NCI-H2107 (cell line): ENCODE results near the gene LAMC3.
A peak's percentile ranks its signal among the peaks of the same experiment; 100 is the strongest.

Source experiments
- DNase-seq: peaks from one replicate; lab custom pipeline; 2025; lab: John Stamatoyannopoulos, UW

LAMC3 gene

DNA sequence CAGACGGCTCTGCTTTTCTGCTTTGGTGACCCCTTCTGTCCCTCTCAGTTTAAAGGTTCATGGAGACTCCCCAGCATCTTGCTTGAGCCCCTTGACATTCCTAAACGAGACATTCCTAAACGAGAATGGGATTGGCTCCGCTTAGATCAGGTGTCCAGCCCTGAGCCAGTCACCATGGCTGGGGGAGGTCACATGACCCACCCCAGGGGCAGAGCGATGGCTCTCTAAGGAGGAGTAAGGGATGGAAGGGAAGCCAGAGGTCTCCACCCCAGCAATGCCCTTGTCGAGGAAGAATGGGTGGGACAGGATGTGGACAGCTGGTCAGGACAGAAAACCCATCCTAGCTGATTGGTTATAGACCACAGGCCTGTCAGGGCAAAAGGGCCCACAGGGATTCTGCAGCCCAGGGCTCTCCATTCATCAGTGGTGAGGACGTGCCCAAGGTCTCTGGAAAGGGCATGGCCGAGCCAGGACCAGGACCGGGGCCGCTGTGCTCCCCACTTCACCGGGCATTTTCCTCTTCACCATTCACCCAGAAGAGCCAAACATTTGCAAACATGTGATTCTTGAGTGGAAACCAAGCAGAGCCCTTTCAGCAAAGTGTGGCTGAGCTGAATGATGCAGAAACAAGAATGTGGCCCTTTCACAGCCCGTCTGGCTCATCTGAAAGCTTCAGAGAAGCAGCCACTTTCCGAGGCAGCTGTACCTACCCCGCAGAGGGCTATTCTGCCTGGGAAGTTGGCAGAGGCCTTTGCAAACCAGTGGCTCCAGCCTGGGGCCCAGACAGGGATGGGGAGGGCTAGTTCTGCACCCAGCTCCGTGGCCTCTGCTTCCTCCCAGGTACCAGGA is 67.6 kb downstream of the LAMC3 start:
- no peak for DNase-seq

DNA sequence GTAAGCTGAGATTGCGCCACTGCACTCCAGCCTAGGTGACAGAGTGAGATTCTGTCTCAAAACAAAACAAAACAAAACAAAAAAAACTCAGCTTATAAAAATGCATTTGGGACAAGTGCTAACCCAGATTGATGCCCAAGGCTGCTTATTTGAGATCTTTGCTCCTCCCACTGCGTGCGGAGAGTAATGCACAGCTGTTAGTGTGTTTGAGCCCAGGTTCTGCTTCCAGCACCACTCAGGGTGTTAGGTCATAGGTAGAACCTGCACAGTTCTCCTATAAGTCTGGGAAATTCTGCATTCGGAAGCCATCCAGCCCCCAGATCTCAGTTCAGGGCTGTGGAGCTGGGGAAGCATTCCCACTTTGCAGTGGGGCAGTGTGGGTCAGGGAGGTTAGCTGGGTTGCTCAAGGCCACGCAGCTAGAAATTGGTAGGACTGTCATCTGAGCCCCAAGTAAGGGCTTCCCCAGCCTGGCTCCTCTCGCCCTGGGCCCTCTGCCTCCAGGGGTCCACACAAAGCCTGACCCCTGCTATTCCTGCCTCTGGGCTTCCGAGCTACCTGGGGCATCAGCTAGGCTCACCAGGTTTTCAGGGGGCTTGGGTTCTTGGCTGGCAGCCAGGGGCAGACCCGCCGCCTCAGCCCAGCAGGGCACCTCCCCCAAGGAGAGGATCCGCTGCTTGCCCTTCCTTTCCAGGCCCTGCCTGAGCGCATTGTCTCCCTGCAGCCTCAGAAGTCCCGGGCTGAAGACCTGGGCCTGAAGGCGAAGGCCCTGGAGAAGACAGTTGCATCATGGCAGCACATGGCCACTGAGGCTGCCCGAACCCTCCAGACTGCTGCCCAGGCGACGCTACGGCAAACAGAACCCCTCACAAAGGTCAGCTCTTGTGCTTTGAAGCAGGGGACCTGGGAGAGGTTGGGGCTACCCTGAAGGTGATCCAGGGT is 69.7 kb downstream of the LAMC3 start:
- no peak for DNase-seq

DNA sequence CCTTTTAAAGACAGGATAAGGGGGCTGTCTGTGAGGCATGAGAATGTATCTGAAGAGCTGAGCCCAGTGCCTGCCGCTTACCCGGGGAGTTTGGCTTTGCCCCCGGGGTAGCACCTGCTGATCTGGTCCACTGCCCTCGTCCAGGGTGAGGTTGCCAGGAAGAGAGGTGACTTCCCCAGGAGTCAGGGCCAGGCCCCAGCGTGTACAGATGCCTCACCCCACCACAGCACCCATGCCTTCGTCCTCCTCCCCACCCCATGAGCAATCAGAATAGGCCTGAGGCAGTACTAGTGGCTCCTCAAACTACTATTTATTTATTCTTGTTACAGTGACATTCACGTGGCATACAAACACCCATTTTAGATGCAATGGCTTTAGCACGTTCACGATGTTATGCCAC is 71.6 kb downstream of the LAMC3 start:
- DNase-seq = no peak

DNA sequence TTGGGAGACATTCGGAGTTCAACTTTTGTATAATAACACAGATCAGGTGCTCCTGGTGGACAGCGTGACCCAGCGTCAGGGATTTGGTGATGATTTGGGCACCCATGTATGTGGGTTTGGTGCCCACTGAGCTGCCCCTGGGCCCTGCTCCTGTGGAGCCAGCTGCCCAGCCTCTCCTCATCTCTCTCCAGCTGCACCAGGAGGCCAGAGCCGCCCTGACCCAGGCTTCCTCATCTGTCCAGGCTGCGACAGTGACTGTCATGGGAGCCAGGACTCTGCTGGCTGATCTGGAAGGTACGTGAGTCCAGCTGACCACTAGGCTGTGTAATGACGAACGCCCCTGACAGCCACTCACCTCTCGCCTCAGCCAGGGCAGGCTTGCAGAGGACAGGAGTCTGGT is 72.9 kb downstream of the LAMC3 start:
- DNase-seq = no peak

GRCh38 chr9:131082774-131083512 is 74.0 kb downstream of the LAMC3 start:
- no peak for DNase-seq

- DNase-seq = no peak
Observed at GRCh38 chr9:131084661-131085369, 75.8 kb downstream of the LAMC3 start.

GRCh38 chr9:131085370-131086122 is 76.6 kb downstream of the LAMC3 start:
- no peak for DNase-seq

DNA sequence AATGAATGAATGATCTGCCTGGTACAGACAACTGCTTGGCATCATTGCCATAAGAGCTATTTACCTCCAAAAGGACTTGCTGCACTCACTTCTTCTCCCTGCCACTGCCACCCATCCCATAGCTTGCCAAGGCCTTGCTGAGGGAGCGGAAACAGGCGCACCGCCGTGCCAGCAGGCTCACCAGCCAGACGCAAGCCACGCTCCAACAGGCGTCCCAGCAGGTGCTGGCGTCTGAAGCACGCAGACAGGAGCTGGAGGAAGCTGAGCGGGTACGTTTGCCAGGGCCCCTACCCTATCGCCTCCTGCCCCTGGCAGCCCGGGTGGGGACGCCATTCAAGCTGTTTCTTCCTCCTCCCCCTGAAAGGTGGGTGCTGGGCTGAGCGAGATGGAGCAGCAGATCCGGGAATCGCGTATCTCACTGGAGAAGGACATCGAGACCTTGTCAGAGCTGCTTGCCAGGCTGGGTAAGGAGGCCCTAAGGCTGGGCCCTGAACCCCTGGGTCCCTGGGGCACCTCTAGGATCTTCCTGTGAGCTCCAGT is 78.5 kb downstream of the LAMC3 start:
- no peak for DNase-seq

- DNase-seq = no peak
Observed at GRCh38 chr9:131090025-131090787, 81.2 kb downstream of the LAMC3 start.

GRCh38 chr9:131091352-131091992 is 82.5 kb downstream of the LAMC3 start:
- no peak for DNase-seq

DNA sequence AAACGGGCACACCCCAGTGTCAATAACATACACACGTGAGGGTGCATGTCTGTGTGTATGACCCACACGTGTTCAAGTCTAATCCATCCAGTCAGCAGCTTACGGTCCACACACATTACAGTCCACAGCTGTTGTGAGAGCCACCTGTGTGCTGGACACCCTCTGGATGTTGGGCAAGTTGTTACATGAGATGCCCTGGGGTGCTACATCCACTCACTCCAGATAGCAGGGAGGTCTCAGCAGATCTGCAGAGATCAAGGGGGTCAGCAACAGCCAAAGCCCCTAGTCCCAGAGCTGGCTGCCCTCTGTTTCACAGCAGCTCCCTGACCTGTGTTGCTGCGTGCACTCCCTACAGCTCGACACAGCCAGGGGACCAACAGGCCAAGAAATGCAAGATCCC is 83.1 kb downstream of the LAMC3 start:
- no peak for DNase-seq

- no peak for DNase-seq
Observed at GRCh38 chr9:131092548-131093440, 83.8 kb downstream of the LAMC3 start.

DNA sequence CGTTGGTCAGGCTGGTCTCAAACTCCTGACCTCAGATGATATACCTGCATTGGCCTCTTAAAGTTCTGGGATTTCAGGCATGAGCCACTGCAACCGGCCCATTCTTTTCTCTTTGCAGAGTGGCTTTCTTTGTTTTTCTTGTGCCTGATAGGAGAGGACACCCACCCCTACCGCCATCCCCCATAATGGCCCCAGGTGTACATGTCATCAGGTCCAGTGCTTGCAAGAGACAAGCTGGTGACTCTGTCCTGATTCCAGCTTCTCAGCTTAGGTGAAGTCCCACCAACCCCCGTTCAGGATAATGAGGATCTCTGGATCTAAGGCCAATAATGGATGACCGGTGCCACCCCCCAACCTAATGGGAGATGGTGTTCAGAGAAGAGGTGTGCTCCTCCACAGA is 85.0 kb downstream of the LAMC3 start:
- no peak for DNase-seq

DNA sequence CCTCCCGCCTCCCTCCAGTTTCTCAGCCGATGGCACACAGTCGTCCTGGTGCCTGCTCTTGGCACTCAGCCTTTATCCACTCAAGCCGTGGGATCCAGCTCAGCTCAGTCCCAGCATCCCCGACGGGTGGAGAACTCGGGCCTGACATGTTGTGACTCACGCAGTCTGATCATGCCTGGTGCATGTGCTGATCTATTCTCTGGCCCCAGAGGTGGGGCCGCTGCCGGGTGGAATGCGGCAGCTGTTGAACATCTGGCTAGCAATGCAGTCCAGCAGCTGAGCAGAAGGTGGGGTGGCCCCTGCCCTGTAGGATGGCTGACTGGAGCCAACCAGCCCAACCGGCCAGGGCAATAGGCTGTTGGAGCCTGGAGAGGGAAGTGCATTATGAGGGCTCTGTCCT is 85.6 kb downstream of the LAMC3 start:
- no peak for DNase-seq

DNA sequence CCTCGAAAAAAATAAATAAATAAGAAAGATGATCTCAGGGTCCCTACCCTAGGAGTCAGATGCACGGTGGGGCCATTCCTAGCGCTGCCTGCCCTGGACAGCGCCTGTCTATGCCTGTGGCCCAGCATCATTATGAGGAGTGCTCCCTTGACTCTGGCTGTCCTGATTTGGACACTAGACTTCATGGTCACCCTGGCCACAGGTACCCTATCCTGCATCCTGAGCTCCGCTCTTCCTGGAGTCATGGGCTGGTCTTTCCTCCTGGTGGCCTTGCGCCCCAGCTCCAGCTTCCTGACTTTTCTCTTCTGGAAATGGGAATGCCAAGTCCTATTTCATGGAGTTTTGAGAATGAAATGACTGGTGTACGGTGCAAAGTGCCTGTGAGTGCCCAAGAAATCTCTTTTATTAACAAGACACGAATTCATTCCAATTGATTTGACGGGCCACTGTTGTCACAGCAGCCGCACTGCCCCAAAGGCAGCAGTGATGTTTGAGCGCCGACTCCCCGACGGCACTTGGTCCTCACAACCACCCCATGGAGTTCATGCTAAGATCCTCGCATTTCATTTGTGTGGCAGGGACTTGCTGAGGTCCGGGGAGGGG is 86.8 kb downstream of the LAMC3 start:
- DNase-seq = no peak

GRCh38 chr9:131096269-131097125 is 87.5 kb downstream of the LAMC3 start, which contains the start of gene AIF1L:
Gene AIF1L (plus strand): TSS chr9:131096531. CDS start chr9:131096630, 99 bp downstream.
- DNase-seq = peak; percentile 59
